Kidney (tissue), 14 donors: ENCODE measurements around the gene CEP164. TPM values are rescaled to one million over a fixed set of nuclear protein-coding genes. Genes with fewer than 3 reads are reported as not detected.

Experiments
- DNase-seq, 5 donors: peaks; one replicate each; pipeline ENCODE4 v3.0.0-alpha.2; 2013 to 2020
- FAIRE-seq: peaks from 2 replicates; lab custom pipeline; 2012; peaks lifted over from hg19 to GRCh38; lab: Jason Lieb, UNC
- H3K27ac ChIP-seq, 2 donors: one replicate each; pipeline ENCODE4 v1.7.0; 2013; ENCODE audit warnings: low read depth in 2 of 2, low read length in 2 of 2, inconsistent platforms in 1 of 2
- H3K27me3 ChIP-seq: one replicate; pipeline ENCODE4 v1.7.1; 2013; ENCODE audit warnings: low read length, inconsistent platforms; ENCODE audit not compliant: control insufficient read depth, insufficient read depth
- H3K36me3 ChIP-seq, 3 donors: one replicate each; pipeline versions ENCODE4 v1.7.0 to v1.7.1; 2013; ENCODE audit warnings: low read length in 3 of 3, control low read depth in 1 of 3, inconsistent platforms in 1 of 3; ENCODE audit not compliant: insufficient read depth in 3 of 3, control insufficient read depth in 2 of 3
- H3K4me1 ChIP-seq, 3 donors: one replicate each; pipeline versions ENCODE4 v1.7.0 to v1.7.1; 2013; ENCODE audit warnings: low read length in 3 of 3, inconsistent platforms in 1 of 3, low read depth in 1 of 3; ENCODE audit not compliant: control insufficient read depth in 2 of 3, insufficient read depth in 2 of 3
- H3K4me3 ChIP-seq, 3 donors: one replicate each; pipeline versions ENCODE4 v1.7.0 to v1.8.1; 2013; ENCODE audit warnings: low read length in 3 of 3, control low read depth in 1 of 3, inconsistent platforms in 1 of 3
- H3K9ac ChIP-seq, 3 donors: one replicate each; pipeline versions ENCODE4 v1.7.0 to v1.7.1; 2013; ENCODE audit warnings: low read length in 3 of 3, control low read depth in 1 of 3, inconsistent platforms in 1 of 3
- H3K9me3 ChIP-seq, 3 donors: one replicate each; pipeline versions ENCODE4 v1.7.0 to v1.7.1; 2013; ENCODE audit warnings: low read length in 3 of 3, control low read depth in 1 of 3, inconsistent platforms in 1 of 3; ENCODE audit not compliant: control insufficient read depth in 2 of 3, insufficient read depth in 1 of 3
- intact Hi-C: fragments of 100-400 bp; cut with DNase I; formaldehyde crosslinking; loops from one replicate; pipeline ENCODE4 v1.11.1; 2022
- polyA plus RNA-seq: library from polyadenylated mRNA; stranded (reverse); fragments of 350-450 nt; fragmentation: Illumina TruSeq; extraction: RNeasy Lipid Tissue Mini Kit (QIAGEN cat#74804); gene quantifications from one replicate; pipeline ENCODE4 v1.2.3, GENCODE V29; 2014; ENCODE audit warnings: low read depth, low replicate concordance; ENCODE audit not compliant: insufficient read depth
- total RNA-seq: library from RNA; stranded (reverse); fragmentation: NEBNext Ultra II Directional; extraction: Animal tissue kit (Norgen Biotek cat#: 25700); gene quantifications from one replicate; pipeline ENCODE4 v1.2.1, GENCODE V29; 2021
- TF ChIP-seq, protein P1 (sequence below): IDR thresholded peaks from 3 replicates; pipeline ENCODE4 v1.5.1; 2012; ENCODE audit warnings: mild to moderate bottlenecking, moderate library complexity, borderline replicate concordance; ENCODE audit not compliant: insufficient read depth; ENCODE audit errors: extremely low read depth
- donor health status: control.
- donor health status: control.
- donor health status: control.
- donor health status: control.
- donor health status: control.
- donor health status: DM: yes; HTN: yes; CAD: no.
- donor health status: Normal renal cell carcinoma (clear cell type).

The CEP164 gene
- total and polyA plus RNA-seq, 2 donors from 2014 or later, result 7.9 to 30.7 TPM

DNA sequence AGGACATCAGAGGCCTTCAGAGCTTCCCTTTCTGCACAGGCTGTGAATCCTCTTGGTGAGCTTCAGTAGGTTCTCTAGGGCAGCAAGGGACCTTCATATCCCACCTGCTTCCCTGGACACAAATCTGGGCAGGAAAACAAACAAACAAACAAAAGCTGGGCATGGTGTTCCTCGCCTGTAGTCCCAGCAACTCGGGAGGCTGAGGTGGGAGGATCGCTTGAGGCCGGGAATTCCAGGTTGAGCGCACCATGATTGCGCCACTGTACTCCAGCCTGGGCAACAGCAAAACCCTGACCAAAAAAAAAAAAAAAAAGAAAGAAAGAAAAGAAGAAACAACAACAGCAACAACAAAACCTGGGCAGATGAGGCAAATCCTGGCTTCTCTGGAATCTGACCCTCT, 92.9 kb downstream of the CEP164 start:
- peak in 2 of 5 donors; percentile 11 to 22 for DNase-seq
- TF ChIP-seq, protein P1, sequence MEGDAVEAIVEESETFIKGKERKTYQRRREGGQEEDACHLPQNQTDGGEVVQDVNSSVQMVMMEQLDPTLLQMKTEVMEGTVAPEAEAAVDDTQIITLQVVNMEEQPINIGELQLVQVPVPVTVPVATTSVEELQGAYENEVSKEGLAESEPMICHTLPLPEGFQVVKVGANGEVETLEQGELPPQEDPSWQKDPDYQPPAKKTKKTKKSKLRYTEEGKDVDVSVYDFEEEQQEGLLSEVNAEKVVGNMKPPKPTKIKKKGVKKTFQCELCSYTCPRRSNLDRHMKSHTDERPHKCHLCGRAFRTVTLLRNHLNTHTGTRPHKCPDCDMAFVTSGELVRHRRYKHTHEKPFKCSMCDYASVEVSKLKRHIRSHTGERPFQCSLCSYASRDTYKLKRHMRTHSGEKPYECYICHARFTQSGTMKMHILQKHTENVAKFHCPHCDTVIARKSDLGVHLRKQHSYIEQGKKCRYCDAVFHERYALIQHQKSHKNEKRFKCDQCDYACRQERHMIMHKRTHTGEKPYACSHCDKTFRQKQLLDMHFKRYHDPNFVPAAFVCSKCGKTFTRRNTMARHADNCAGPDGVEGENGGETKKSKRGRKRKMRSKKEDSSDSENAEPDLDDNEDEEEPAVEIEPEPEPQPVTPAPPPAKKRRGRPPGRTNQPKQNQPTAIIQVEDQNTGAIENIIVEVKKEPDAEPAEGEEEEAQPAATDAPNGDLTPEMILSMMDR, result no peak
- intact Hi-C loops, result no loop called here

DNA sequence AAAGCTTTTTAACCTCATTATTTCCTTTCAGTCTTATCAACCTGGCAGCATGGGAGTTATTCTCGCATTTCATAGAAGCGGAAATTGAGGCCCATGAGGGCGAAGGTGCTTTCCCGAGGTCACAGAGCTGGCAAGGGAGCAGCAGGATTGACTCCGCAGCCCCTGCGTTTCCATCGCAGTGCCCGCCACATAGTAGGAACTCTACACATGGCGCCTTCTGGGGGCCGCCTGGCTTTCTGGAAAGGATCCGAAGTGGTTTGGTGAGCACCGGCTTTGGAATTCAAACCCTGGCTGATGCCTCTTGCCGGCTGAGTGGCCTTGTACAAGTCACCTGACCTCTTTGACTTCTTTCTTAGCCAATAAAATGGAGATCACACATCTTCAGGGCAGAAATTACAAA, 93.4 kb downstream of the CEP164 start:
- no peak overlapping the region for H3K27ac ChIP-seq
- no peak overlapping the region for H3K9ac ChIP-seq
- no peaks in the 10 kb centered on the region for H3K9me3 ChIP-seq
- FAIRE-seq (no peak), DNase-seq (peak in 2 of 5 donors; percentile 32 to 49)
- no peaks in the 10 kb centered on the region for H3K27me3 ChIP-seq
- intact Hi-C loops, result no loop called here
- H3K4me3 ChIP-seq, result no peak overlapping the region
- TF ChIP-seq, protein P1, result no peak
- H3K4me1 ChIP-seq, result no peaks in the 10 kb centered on the region
- no peaks in the 10 kb centered on the region for H3K36me3 ChIP-seq

More for the DNA sequence above, 92.9 kb downstream of the CEP164 start:
- no peaks in the 10 kb centered on the region for H3K27me3 ChIP-seq
- H3K36me3 ChIP-seq, result no peaks in the 10 kb centered on the region
- H3K4me3 ChIP-seq, result no peak overlapping the region
- no peak overlapping the region for H3K27ac ChIP-seq
- no peak for FAIRE-seq
- H3K9me3 ChIP-seq, result no peaks in the 10 kb centered on the region
- H3K4me1 ChIP-seq, result no peaks in the 10 kb centered on the region
- no peak overlapping the region for H3K9ac ChIP-seq

DNA sequence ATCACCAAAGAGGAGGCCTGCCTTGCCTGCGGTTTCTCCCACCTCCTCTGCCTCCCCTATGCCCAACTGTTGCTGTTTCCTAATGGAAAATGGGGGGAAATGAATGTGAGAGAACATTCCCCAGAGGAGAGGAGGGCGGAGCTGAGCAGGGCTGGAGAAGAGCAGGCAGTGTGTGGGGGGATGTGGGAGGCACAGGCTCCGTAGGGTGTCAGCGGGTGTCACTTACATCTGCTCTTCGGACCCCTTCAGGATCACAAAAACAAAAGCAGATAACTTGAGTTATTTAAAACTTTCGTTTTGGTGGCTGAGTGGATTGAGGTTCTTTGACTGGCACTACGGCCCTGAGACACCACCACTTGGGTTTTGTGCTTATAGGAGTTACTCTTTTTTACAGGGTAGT, 93.8 kb downstream of the CEP164 start:
- intact Hi-C loops, result no loop called here

More for the DNA sequence above, 93.8 kb downstream of the CEP164 start:
- no peak overlapping the region for H3K9ac ChIP-seq
- FAIRE-seq (no peak), DNase-seq (peak in 4 of 5 donors; percentile 37 to 65 (median 50))
- no peak overlapping the region for H3K4me3 ChIP-seq
- no peaks in the 10 kb centered on the region for H3K4me1 ChIP-seq
- H3K9me3 ChIP-seq, result no peaks in the 10 kb centered on the region
- H3K36me3 ChIP-seq, result no peaks in the 10 kb centered on the region
- H3K27ac ChIP-seq, result no peak overlapping the region
- no peaks in the 10 kb centered on the region for H3K27me3 ChIP-seq
- TF ChIP-seq, protein P1, result no peak
